ENCODE measurements around the gene CSH2. TPM values are rescaled to one million over a fixed set of nuclear protein-coding genes. Genes with fewer than 3 reads are reported as not detected.
"Not testable (repeated sequence)": the region's sequence is repeated elsewhere in the genome, so short reads cannot be mapped to it uniquely, and the experiment has no call there.

CSH2 gene
- total RNA-seq (2014; rRNA removed; shearing (Covaris generic)) = not detected in 2 replicates

DNA sequence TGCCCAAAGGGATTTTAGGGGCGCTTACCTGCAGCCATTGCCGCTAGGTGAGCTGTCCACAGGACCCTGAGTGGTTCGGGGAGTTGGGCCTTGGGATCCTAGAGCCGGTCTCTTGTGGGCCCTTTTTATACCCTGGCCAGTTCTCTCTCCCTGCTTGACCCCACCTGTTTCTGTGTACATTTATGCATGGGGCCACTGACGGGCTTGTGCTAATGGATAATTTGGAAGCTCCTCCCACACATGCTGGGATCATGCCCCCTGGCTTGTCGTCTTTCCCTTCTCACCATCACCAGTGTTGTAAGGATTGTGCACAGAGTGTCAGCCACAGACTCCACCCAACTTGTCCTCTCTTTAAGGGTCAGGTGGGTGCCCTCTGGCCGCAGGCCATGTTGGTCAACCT lies at the start of gene CSH2:
TSS of gene CSH2 (minus strand) at position 101 of the 400 bp plus-strand sequence. CDS start at position 38, 63 bp downstream.
- DNase-seq (ENCODE audit: low read depth) = not testable (repeated sequence)

DNA sequence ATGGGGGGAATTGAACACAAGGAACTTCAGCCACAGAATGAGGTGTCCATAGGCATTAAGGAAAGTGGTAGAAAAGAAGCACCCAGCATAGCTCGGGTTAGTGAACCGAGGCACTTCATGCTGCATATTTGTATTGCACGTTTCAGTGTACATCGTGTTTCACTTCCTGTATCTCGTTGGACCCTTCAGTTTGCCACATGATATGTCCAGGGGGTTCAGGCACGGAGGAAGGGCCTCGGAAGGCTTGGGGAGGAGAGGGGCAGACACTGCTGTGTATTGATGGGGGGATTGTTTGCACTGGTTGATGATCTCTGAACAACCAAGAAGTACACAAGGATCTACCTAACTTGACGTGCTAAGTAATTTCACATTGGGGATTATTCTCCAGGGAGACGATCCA lies 48.9 kb upstream of the CSH2 start:
- DNase-seq (ENCODE audit: low read depth) = not testable (repeated sequence)

DNA sequence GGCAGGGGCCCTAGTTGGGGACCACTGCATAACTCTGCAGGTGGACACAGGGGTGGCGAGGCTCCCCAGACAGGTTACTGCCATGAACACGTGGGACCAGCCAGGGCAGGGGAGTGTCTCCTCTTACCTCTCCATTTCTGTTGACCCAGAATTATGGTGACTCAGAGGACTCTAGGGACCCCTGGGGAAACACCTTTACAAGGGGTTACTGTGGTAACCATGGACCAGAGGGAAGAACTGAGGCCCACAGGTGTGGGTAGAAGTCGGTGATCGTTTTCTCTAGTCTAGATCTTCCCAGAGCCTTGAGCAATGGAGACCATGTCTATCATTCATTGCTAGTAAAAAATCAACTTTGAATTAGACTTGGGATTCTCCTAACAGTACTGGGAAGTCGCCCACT lies 47.3 kb upstream of the CSH2 start:
- not testable (repeated sequence) for DNase-seq (ENCODE audit: low read depth)

DNA sequence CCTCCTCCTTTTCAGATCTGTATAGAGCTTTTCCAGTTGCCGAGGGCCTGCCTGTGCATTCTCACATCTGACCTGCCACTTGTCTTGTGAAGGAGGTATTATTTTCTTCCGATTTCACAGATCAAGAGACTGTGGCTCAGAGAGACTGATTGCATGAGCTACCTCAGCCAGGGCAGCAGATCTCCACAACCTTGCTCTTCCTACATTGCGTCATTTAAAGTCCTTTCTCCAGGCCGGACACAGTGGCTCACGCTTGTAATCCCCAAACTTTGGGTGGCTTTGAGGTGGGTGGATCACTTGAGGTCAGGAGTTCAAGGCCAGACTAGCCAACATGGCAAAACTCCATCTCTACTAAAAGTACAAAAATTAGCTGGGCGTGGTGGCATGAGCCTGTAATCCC lies 46.6 kb upstream of the CSH2 start:
- DNase-seq (ENCODE audit: low read depth) = not testable (repeated sequence)

DNA sequence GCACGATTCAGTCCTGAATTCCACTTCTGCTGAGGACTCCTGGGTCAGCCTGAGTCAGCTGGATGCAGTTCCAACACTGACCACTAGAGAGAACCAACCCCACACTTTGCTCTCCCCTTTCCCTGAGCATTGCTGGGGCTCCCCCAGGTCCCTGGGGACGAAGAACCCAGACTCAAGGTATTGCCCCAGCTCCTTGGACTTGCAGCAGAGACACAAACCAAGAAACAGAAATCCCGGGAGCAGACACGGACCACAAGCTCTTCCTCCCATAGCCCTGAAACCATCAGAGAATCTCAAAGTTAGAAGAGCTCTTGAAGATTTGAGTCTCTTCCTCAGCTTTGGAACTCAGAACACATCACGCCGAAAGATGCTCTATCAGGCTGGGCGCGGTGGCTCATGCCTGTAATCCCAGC lies 45.8 kb upstream of the CSH2 start:
- DNase-seq (ENCODE audit: low read depth) = peak; percentile 52

DNA sequence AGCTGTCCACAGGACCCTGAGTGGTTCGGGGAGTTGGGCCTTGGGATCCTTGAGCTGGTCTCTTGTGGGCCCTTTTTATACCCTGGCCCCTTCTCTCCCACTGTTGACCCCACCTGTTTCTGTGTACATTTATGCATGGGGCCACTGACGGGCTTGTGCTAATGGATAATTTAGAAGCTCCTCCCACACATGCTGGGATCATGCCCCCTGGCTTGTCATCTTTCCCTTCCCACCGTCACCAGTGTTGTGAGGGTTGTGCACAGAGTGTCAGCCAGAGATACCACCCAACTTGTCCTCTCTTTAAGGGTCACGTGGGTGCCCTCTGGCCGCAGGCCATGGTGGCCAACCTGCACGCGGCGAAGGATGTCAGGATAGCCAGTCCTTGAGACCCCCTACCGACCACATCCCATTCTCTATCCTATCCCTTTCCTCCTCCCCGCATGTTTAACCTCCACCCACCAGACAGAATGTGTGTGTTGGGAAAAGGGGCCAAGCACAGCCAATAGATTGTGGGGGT lies 45.4 kb upstream of the CSH2 start, which contains the start of gene GH1:
TSS of gene GH1 (minus strand) at position 51 of the 517 bp plus-strand sequence. CDS start 63 bp downstream, outside the sequence.
- not testable (repeated sequence) for DNase-seq (ENCODE audit: low read depth)

DNA sequence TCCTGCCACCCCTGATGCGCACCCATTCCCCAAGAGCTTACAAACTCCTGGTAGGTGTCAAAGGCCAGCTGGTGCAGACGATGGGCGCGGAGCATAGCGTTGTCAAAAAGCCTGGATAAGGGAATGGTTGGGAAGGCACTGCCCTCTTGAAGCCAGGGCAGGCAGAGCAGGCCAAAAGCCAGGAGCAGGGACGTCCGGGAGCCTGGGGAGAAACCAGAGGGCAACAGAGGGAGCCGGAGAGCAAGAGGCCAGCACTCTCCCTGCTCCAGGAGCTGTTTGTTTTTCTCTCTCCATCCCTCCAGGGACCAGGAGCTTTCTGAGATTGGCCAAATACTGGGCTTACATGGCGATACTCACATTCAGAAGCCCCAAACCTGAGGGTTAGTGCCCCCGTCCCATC lies 44.8 kb upstream of the CSH2 start:
- DNase-seq (ENCODE audit: low read depth) = peak; percentile 8

DNA sequence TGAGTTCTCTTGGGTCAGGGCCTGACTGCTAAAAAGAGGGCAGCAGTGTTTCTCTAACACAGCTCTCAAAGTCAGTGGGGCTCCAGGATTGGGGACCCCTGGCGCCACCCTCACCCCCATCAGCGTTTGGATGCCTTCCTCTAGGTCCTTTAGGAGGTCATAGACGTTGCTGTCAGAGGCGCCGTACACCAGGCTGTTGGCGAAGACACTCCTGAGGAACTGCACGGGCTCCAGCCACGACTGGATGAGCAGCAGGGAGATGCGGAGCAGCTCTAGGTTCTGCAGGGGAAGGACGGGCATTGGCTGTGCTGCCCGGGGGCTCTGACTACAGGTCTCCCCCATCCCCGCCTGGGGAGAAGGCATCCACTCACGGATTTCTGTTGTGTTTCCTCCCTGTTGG lies 44.2 kb upstream of the CSH2 start:
- no peak for DNase-seq (ENCODE audit: low read depth)

DNA sequence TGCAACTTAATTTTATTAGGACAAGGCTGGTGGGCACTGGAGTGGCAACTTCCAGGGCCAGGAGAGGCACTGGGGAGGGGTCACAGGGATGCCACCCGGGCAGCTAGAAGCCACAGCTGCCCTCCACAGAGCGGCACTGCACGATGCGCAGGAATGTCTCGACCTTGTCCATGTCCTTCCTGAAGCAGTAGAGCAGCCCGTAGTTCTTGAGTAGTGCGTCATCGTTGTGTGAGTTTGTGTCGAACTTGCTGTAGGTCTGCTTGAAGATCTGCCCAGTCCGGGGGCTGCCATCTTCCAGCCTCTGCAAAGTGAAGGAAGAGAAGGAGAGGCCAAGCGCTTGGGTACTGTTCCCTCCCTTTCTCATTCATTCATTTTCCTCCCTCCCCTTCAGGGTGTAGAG lies 43.7 kb upstream of the CSH2 start:
- DNase-seq (ENCODE audit: low read depth) = not testable (repeated sequence)

DNA sequence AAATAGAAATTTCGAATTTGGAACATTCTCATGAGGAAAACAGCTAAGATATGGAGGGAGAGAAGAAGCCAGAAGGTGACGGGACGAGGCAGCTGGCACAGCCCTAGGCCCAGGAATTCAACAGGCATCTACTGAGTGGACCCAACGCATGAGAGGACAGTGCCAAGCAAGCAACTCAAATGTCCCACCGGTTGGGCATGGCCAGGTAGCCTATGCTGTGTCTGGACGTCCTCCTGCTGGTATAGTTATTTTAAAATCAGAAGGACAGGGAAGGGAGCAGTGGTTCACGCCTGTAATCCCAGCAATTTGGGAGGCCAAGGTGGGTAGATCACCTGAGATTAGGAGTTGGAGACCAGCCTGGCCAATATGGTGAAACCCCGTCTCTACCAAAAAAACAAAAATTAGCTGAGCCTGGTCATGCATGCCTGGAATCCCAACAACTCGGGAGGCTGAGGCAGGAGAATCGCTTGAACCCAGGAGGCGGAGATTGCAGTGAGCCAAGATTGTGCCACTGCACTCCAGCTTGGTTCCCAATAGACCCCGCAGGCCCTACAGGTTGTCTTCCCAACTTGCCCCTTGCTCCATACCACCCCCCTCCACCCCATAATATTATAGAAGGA lies 43.2 kb upstream of the CSH2 start:
- no peak for DNase-seq (ENCODE audit: low read depth)

DNA sequence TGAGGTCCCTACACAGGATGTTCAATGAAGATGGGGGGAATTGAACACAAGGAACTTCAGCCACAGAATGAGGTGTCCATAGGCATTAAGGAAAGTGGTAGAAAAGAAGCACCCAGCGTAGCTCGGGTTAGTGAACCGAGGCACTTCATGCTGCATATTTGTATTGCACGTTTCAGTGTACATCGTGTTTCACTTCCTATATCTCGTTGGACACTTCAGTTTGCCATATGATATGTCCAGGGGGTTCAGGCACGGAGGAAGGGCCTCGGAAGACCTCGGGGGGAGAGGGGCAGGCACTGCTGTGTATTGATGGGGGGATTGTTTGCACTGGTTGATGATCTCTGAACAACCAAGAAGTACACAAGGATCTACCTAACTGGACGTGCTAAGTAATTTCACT lies 42.3 kb upstream of the CSH2 start:
- DNase-seq (ENCODE audit: low read depth) = not testable (repeated sequence)

DNA sequence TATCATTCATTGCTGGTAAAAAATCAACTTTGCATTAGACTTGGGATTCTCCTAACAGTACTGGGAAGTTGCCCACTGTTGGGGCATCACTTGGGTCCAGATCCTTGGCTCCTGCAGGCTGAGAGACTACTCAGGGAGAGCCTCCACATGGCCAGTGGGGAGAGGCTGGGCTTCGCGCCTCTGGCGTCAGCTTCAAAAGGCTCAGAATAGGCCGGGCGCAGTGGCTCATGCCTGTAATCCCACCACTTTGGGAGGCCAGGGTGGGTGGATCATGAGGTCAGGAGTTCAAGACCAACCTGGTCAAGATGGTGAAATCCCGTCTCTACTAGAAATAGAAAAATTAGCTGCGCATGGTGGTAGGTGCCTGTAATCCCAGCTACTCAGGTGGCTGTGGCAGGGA lies 41.0 kb upstream of the CSH2 start:
- no peak for DNase-seq (ENCODE audit: low read depth)

DNA sequence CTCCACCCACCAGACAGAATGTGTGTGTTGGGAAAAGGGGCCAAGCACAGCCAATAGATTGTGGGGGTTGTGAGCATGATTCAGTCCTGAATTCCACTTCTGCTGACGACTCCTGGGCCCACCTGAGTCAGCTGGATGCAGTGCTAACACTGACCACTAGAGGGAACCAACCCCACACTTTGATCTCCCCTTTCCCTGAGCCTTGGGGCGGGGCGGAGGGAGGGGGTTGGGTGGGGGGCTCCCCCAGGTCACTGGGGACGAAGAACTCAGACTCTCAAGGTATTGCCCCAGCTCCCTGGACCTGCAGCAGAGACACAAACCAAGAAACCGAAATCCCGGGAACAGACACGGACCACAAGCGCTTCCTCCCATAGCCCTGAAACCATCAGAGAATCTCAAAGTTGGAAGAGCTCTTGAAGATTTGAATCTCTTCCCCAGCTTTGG lies 38.2 kb upstream of the CSH2 start:
- peak; percentile 20 for DNase-seq (ENCODE audit: low read depth)

DNA sequence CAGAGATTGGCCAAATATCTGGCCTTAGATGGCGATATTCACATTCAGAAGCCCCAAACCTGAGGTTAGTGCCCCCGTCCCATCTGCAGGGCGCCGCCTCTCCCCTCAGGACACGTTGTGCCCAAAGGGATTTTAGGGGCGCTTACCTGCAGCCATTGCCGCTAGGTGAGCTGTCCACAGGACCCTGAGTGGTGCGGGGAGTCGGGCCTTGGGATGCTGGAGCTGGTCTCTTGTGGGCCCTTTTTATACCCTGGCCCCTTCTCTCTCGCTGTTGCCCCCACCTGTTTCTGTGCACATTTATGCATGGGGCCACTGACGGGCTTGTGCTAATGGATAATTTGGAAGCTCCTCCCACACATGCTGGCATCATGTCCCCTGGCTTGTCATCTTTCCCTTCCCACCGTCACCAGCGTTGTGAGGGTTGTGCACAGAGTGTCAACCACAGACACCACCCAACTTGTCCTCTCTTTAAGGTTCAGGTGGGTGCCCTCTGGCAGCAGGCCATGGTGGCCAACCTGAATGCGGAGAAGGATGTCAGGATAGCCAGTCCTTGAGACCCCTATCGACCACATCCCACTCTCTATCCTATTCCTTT lies 37.7 kb upstream of the CSH2 start, which contains the start of gene CSHL1:
TSS of gene CSHL1 (minus strand) at position 218 of the 595 bp plus-strand sequence. CDS start at position 156, 62 bp downstream.
- no peak for DNase-seq (ENCODE audit: low read depth)

DNA sequence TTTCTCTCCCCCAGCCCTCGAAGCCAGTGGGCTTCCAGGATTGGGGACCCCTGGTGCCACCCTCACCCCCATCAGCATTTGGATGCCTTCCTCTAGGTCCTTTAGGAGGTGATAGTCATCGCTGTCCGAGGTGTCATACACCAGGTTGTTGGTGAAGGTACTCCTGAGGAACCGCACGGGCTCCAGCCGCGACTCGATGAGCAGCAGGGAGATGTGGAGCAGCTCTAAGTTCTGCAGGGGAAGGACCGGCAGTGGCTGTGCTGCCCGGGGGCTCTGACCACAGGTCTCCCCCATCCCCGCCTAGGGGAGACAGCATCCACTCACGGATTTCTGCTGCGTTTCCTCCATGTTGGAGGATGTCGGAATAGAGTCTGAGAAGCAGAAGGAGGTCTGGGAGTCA lies 36.6 kb upstream of the CSH2 start:
- DNase-seq (ENCODE audit: low read depth) = no peak

DNA sequence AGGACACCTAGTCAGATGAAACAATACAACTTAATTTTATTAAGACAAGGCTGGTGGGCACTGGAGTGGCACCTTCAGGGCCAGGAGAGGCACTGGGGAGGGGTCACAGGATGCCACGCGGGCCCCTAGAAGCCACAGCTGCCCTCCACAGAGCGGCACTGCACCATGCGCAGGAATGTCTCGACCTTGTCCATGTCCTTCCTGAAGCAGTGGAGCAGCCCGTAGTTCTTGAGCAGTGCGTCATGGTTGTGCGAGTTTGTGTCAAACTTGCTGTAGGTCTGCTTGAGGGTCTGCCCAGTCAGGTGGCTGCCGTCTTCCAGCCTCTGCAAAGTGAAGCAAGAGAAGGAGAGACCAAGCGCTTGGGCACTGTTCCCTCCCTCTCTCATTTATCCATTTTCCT lies 36.1 kb upstream of the CSH2 start:
- not testable (repeated sequence) for DNase-seq (ENCODE audit: low read depth)

DNA sequence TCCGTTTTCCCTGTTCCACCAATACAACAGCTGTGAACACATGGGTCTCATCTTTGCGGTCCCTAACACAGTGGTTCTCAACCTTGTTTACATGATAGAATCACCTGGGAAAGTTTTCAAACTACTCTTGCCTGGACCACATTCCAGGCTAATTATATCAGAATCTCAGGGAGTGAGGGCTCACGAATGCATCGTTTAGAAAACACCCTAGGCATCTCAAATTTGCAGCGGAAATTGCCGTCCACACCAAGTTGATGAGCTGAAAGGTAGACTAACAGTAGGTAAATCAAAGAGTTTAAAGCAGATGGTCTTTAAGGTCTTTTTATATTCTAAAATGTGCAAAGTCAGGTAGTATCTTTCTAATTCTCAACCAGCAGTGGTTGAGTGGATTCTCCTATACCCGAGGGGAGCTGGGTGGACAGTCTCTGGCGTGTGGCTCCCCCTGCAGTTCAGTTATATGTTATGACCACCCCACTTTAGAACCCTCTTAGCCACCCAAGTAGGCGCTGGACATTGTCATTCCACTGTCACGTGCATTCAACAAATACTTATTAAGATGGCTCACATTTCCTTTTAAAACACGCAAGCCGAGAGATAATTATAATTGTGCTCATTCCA lies 33.8 kb upstream of the CSH2 start:
- DNase-seq (ENCODE audit: low read depth) = peak; percentile 19

DNA sequence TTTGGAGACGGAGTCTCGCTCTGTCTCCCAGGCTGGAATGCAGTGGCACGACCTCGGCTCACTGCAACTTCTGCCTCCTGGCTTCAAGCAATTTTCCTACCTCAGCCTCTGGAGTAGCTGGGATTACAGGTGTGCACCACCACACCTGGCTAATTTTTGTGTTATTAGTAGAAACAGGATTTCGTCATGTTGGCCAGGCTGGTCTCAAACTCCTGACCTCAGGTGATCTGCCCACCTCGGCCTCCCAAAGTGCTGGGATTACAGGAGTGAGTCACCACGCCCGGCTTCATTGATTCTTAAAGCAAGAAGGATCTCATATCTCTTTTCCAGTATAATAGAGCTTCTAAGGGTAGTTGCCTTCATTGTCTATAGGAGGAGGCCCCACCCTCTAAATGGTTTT lies 31.3 kb upstream of the CSH2 start:
- DNase-seq (ENCODE audit: low read depth) = not testable (repeated sequence)

DNA sequence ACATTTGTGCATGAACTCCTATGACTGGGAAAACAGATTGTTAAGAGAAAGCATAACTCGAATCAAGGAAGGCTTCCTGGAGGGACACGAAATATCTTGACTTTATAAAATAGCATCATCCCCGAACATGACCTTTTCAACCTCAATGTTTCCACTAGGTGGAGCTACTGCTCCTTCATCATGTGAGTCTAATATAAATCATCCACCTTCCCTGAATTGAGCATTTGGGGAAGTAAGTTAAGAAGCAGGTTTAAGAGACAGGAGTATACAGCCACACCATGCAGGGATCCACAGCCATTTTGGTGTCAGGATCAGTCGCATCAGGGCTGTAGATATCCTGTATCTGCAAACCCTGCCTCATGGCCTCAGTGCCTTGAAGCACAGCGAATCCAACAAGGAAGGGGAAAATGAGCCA lies 30.3 kb upstream of the CSH2 start:
- not testable (repeated sequence) for DNase-seq (ENCODE audit: low read depth)

DNA sequence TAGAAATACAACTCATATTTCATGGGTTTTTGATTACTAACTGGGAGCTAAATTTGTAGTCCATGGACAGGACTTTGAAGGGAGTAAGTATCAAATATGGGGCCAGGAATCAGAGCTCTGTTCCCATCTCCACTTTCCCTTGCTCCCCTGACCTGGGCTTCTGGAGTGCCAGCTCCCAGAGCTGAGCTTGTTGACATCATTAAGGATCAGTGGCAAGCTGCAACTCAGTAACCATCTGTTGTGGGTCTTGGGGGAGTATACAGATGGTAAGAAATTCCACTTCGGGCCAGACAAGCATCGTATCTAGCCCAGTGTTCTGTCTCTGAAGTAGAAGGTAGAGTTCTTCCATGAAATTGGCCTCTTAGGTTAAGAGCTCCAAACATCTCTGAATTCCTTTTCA lies 28.5 kb upstream of the CSH2 start:
- DNase-seq (ENCODE audit: low read depth) = not testable (repeated sequence)

DNA sequence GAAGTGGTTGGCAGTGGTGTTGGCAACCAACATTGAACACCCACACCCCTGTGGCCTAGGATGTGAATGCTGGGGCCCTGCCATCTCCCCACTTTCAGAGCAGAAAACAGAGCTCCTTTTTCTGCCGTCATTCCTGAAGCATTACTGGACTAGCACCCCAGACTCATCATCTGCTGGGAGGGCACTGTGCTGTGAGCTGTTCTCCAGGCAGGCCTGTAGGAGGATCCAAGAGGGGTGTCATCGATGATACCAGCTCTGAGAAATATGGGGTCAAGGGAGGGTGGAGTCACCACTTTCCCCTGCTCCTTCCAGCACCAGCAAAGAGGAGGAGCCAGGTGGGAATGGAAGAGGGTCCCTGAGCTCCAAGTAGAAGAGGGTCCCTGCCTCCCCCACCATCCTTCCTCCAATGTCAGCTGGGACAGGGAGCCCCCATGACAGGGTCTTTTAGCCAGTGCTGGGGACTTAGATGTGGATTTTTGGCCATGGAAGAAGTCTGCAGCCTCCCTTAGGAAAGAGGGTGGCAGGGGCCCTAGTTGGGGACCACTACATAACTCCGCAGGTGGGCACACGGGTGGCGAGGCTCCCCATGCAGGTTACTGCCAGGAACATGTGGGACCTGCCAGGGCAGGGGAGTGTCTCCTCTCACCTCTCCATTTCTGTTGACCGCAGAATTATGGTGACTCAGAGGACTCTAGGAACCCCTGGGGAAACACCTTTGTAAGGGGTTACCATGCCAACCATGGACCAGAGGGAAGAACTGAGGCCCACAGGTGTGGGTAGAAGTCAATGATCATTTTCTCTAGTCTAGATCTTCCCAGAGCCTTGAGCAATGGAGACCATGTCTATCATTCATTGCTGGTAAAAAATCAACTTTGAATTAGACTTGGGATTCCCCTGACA lies 25.7 kb upstream of the CSH2 start:
- peak; percentile 36 for DNase-seq (ENCODE audit: low read depth)
